ENCODE measurements around the gene MICA. TPM values are rescaled to one million over a fixed set of nuclear protein-coding genes. Genes with fewer than 3 reads are reported as not detected.
"Not testable (repeated sequence)": the region's sequence is repeated elsewhere in the genome, so short reads cannot be mapped to it uniquely, and the experiment has no call there.

MICA gene
- polyA plus RNA-seq, 1 donor: 4.2 TPM

- DNase-seq: no peak
- no peaks in the 10 kb centered on the region for H3K36me3 ChIP-seq (ENCODE audit: control insufficient read depth, insufficient read depth, low read length)
- H3K27ac ChIP-seq (ENCODE audit: low read length): no peak overlapping the region
- H3K4me3 ChIP-seq (ENCODE audit: low read length): no peak overlapping the region
- 85% methylated on average over 2 of the region's 2 CpGs for WGBS (ENCODE audit: insufficient coverage, low lambda C conversion rate)
- no peaks in the 10 kb centered on the region for H3K9me3 ChIP-seq (ENCODE audit: control insufficient read depth, low read depth, low read length)
- H3K4me1 ChIP-seq (ENCODE audit: control insufficient read depth, insufficient read depth, low read length): no peaks in the 10 kb centered on the region
- peaks cover 2% of the 10 kb centered on the region for H3K27me3 ChIP-seq (ENCODE audit: control insufficient read depth, insufficient read depth, low read length)
Observed at GRCh38 chr6:31453259-31453658, 49.9 kb downstream of the MICA start.

GRCh38 chr6:31459864-31460263, 56.5 kb downstream of the MICA start:
- no CpG with 5 or more reads among the region's 5 CpGs for WGBS (ENCODE audit: insufficient coverage, low lambda C conversion rate)
- H3K36me3 ChIP-seq (ENCODE audit: control insufficient read depth, insufficient read depth, low read length); H3K4me3 ChIP-seq (ENCODE audit: low read length); H3K27ac ChIP-seq (ENCODE audit: low read length); DNase-seq; H3K9me3 ChIP-seq (ENCODE audit: control insufficient read depth, low read depth, low read length); H3K27me3 ChIP-seq (ENCODE audit: control insufficient read depth, insufficient read depth, low read length); H3K4me1 ChIP-seq (ENCODE audit: control insufficient read depth, insufficient read depth, low read length): not testable (repeated sequence)

- peaks cover 5% of the 10 kb centered on the region for H3K27me3 ChIP-seq (ENCODE audit: control insufficient read depth, insufficient read depth, low read length)
- no peak for DNase-seq
- H3K4me1 ChIP-seq (ENCODE audit: control insufficient read depth, insufficient read depth, low read length): peaks cover 3% of the 10 kb centered on the region
- H3K4me3 ChIP-seq (ENCODE audit: low read length): no peak overlapping the region
- 100% methylated on average over 3 of the region's 5 CpGs for WGBS (ENCODE audit: insufficient coverage, low lambda C conversion rate)
- H3K36me3 ChIP-seq (ENCODE audit: control insufficient read depth, insufficient read depth, low read length): no peaks in the 10 kb centered on the region
- H3K27ac ChIP-seq (ENCODE audit: low read length): no peak overlapping the region
- H3K9me3 ChIP-seq (ENCODE audit: control insufficient read depth, low read depth, low read length): no peaks in the 10 kb centered on the region
Observed at GRCh38 chr6:31460361-31461025, 57.1 kb downstream of the MICA start.

GRCh38 chr6:31462026-31462963, 58.9 kb downstream of the MICA start:
- Histone ChIP-seq H3K27me3 (ENCODE audit: control insufficient read depth, insufficient read depth, low read length) (peaks cover 2% of the 10 kb centered on the region), H3K36me3 (ENCODE audit: control insufficient read depth, insufficient read depth, low read length) (no peaks in the 10 kb centered on the region), H3K9me3 (ENCODE audit: control insufficient read depth, low read depth, low read length) (no peaks in the 10 kb centered on the region), H3K4me3 (ENCODE audit: low read length) (peak overlapping the region; percentile 45), H3K27ac (ENCODE audit: low read length) (no peak overlapping the region), H3K4me1 (ENCODE audit: control insufficient read depth, insufficient read depth, low read length) (peaks cover 3% of the 10 kb centered on the region)
- no peak for DNase-seq
- 100% methylated on average over 1 of the region's 11 CpGs for WGBS (ENCODE audit: insufficient coverage, low lambda C conversion rate)

GRCh38 chr6:31462964-31463870, 59.8 kb downstream of the MICA start:
- no peak overlapping the region for H3K27ac ChIP-seq (ENCODE audit: low read length)
- WGBS (ENCODE audit: insufficient coverage, low lambda C conversion rate): no CpG with 5 or more reads among the region's 29 CpGs
- H3K4me3 ChIP-seq (ENCODE audit: low read length): peak overlapping the region; percentile 45
- H3K27me3 ChIP-seq (ENCODE audit: control insufficient read depth, insufficient read depth, low read length): peaks cover 2% of the 10 kb centered on the region
- DNase-seq: peak; percentile 79 to 87
- no peaks in the 10 kb centered on the region for H3K9me3 ChIP-seq (ENCODE audit: control insufficient read depth, low read depth, low read length)
- no peaks in the 10 kb centered on the region for H3K36me3 ChIP-seq (ENCODE audit: control insufficient read depth, insufficient read depth, low read length)
- peaks cover 3% of the 10 kb centered on the region for H3K4me1 ChIP-seq (ENCODE audit: control insufficient read depth, insufficient read depth, low read length)

- Histone ChIP-seq H3K9me3 (ENCODE audit: control insufficient read depth, low read depth, low read length) (no peaks in the 10 kb centered on the region), H3K36me3 (ENCODE audit: control insufficient read depth, insufficient read depth, low read length) (no peaks in the 10 kb centered on the region), H3K27ac (ENCODE audit: low read length) (no peak overlapping the region), H3K4me3 (ENCODE audit: low read length) (no peak overlapping the region), H3K27me3 (ENCODE audit: control insufficient read depth, insufficient read depth, low read length) (peaks cover 2% of the 10 kb centered on the region), H3K4me1 (ENCODE audit: control insufficient read depth, insufficient read depth, low read length) (peaks cover 3% of the 10 kb centered on the region)
- no peak for DNase-seq
- no CpG with 5 or more reads among the region's 7 CpGs for WGBS (ENCODE audit: insufficient coverage, low lambda C conversion rate)
Observed at GRCh38 chr6:31464252-31465184, 61.1 kb downstream of the MICA start.

Other genes with a start within 250 kb of the MICA start
- gene CCHCR1, start 245.8 kb upstream of the MICA start, polyA plus RNA-seq: 17.4 TPM
- gene TCF19, start 245.0 kb upstream of the MICA start, polyA plus RNA-seq: 9.1 TPM
- 0.28 TPM for gene POU5F1, start 232.9 kb upstream of the MICA start, polyA plus RNA-seq
- gene HLA-C, start 131.5 kb upstream of the MICA start, polyA plus RNA-seq: 225 TPM
- gene HLA-B, start 46.4 kb upstream of the MICA start, polyA plus RNA-seq: 353 TPM
- 0.73 TPM for gene MICB, start 94.5 kb downstream of the MICA start, polyA plus RNA-seq
- gene MCCD1, start 125.4 kb downstream of the MICA start, polyA plus RNA-seq: not detected
- 499 TPM for gene DDX39B, start 138.4 kb downstream of the MICA start, polyA plus RNA-seq
- 9.1 TPM for gene ATP6V1G2, start 143.0 kb downstream of the MICA start, polyA plus RNA-seq
- 23.4 TPM for gene NFKBIL1, start 144.0 kb downstream of the MICA start, polyA plus RNA-seq
- 0.96 TPM for gene LTA, start 168.7 kb downstream of the MICA start, polyA plus RNA-seq
- 1.5 TPM for gene TNF, start 172.0 kb downstream of the MICA start, polyA plus RNA-seq
- 20.1 TPM for gene LTB, start 178.8 kb downstream of the MICA start, polyA plus RNA-seq
- gene LST1, start 182.7 kb downstream of the MICA start, polyA plus RNA-seq: 19.8 TPM
- 1.7 TPM for gene NCR3, start 189.4 kb downstream of the MICA start, polyA plus RNA-seq
- gene AIF1, start 211.6 kb downstream of the MICA start, polyA plus RNA-seq: 57.1 TPM
- 122 TPM for gene PRRC2A, start 217.1 kb downstream of the MICA start, polyA plus RNA-seq
- gene BAG6, start 249.1 kb downstream of the MICA start, polyA plus RNA-seq: 220 TPM